GM21786 (cell line): ENCODE measurements around the gene RASA3.
A peak's percentile ranks its signal among the peaks of the same experiment; 100 is the strongest.

ENCODE experiments used
- ATAC-seq: cut with Tn5 transposase; IDR thresholded peaks from one replicate; pipeline ENCODE4 v1.9.1; 2021; ENCODE audit not compliant: unreplicated experiment

The RASA3 gene

DNA sequence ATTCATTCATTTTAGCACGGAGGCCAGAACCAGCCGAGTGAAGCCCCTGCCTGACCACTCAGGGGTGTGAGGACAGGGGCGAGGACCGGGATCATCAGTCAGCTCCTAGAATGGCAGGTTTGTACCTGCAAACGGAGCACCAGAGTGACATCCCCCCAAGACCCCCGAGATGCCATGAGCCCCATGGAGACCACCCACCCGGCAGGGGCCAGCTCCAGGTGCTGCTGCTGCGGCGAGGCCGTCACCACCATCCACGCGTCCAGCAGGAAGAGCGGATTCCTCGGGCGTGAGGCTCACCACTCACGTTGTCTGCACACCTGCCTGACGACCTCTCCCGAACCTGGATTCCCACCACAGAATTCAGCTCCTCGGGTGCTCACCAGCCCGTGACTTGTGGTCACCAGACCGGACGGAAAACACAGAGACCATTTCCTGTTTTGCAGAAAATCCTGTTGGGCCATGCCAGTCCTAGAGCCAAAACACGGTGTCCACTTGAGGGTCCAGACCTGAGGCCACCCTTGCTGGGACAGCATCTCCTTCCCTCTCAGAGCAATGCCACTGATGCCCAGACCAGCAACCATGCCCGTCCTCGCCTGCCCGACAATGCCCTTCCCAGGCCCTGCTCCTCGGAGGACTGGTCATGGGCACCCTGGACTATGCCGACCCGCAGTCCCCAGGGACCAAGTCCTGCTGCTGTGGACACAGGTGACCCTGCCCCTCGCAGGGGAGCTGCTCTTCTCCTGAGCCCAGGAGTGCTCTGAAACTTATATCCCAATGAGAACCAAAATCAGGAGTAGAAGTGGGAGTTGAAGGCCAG lies 74.2 kb downstream of the RASA3 start:
- ATAC-seq, result no peak

DNA sequence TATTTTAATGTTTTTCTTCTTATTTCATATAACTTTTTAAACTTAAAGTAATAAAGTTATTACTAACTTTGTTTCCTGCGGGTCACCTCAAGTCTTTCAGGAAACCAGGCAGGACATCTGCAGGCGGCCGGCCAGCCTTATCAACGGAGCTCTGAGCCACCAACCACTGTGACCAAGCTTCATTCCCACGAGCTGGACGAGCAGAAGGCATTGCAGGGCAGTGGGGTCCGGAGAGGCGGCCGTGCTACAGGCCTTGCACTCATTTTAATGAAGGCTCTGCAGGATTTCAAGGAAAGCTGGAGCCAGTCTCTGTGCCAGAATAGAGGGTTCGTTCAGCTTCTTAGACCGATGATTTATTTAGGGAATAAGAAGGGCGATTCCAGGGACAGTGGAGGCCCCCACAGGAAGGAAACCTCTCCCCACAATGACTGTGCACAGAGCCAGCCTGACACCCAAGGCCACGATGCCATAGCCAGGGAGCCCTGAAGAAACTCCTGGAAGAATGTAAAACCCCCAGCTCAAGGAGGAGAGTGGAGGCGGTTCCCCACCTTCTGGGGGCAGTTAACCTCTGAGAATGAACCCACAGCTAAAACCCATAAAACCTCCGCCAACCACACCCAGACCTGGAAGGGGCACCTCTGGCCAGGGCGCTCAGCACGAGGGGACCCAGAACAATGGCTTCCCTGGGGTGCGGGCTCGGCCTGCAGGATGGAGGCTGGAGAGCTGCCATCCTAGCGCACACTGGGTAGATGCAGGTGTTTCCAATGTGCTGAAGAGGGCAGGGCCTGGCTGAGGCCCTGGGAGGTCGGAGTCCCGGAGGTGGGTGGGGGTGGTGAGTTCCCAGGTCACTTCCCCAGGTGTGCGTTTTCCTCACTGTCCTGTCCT lies 75.0 kb downstream of the RASA3 start:
- no peak for ATAC-seq

DNA sequence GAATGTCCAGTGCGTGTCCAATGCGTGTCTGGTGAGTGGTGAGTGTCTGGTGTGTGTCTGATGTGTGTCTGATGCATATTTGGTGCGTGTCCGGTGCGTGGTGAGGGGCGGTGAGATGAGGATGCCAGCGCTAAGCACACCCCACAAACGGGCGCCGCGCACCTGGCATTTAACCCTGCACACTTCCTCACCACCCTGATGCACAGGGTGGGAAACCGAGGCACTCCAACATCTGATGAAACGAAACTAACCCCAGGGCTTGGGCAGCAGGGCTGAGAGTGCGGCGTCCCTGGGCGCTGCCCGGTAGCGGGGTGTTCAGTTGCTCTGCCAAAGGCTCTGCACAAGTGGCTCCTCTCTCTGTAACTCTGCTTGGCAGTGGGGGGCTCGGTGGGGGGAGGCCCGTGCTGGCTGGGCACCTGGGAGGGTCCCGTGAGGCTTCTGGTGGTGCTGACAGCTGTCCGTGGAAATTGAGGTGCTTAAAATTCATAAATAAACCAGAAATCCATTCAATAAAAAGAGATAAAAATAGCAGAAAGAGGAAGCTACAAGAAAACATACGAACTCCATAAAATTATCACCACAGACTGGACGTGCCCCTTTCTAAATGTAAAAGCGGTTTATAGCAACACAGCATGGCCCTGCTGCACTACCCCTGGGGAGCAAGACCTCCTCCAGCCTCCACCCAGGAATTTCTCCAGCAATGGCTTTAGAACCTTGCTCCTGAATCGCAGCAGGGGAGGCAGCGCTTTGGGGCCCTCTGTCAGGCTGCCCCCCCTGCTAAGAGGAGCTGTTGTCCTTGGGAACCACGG lies 76.0 kb downstream of the RASA3 start:
- ATAC-seq, result no peak

DNA sequence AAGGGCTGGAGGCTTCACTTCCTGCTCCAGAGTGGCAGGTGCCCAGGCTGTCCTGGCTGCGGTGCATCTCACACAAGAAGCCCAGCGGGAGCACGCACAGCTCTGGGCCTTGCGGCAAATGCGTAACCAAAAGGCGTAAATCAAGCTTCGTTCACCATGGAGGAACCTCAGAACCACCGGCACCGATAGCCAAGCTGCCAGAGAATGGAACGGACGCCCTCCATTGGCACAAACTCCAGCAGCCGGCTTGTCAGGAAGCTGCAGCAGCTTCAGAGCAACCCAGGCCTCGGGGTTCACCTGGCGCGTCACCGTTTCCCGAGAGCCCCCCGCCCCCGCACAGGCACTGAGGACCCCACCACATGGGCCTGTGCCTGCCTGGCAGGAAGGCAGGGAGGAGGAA lies 76.7 kb downstream of the RASA3 start:
- ATAC-seq, result no peak

DNA sequence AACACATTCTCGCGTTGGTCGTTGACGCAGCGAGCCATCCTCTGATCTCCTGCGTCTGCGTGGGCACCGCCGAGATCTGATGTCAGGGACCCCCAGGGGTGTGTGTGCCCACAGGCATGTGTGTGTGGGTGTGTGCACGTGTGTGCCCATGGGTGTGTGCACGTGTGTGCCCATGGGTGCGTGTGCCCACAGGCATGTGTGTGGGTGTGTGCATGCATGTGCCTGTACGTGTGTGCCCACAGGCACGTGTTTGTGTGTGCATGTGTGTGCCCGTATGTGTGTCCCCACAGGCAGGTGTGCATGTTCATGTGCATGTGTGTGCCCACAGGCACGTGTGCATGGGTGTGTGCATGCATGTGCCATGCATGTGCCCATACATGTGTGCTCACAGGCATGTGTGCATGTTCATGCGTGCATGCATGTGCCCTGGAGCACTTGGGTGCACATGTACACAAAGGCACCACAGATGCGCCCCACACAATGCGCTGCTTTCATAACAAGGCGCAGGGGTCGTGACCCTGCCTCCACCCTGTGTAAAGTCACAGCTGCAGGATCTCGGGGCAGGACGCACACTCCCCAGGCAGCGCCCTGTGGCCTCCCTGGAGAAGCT lies 77.5 kb downstream of the RASA3 start:
- no peak for ATAC-seq

DNA sequence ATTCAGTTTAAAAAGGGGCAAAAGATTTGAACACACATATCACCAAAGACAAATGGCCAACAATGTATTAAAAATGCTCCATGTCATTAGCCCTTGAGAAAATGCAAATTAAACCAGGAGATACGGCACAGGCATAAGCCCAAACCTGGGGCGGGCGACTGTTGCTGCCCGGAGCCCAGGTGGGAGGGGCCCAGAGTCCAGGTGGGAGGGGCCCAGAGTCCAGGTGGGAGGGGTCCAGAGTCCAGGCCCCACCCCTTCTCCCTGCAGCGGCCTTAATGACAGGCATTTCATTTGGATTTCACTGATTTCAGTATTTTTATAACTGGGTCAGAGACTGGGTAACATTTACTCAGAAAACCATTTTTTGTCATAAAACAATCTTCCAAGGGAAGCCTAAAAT lies 78.2 kb downstream of the RASA3 start:
- no peak for ATAC-seq

DNA sequence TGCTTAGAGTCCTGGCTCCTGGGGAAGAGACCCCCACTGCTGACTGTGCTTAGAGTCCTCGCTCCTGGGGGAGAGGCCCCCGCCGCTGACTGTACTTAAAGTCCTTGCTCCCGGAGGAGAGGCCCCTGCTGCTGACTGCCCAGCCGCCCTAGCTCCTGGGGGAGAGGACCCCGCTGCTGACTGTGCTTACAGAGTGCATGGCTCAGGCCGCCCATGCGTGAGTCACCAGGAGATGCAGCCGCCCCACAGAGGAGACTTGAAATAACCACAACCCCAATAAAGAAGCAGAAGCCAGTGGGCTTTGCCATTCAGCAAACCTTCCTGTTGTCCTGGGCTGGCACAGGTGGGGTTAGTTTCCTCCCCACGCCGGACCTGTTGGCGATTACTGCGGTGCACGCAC lies 79.4 kb downstream of the RASA3 start:
- ATAC-seq, result no peak

DNA sequence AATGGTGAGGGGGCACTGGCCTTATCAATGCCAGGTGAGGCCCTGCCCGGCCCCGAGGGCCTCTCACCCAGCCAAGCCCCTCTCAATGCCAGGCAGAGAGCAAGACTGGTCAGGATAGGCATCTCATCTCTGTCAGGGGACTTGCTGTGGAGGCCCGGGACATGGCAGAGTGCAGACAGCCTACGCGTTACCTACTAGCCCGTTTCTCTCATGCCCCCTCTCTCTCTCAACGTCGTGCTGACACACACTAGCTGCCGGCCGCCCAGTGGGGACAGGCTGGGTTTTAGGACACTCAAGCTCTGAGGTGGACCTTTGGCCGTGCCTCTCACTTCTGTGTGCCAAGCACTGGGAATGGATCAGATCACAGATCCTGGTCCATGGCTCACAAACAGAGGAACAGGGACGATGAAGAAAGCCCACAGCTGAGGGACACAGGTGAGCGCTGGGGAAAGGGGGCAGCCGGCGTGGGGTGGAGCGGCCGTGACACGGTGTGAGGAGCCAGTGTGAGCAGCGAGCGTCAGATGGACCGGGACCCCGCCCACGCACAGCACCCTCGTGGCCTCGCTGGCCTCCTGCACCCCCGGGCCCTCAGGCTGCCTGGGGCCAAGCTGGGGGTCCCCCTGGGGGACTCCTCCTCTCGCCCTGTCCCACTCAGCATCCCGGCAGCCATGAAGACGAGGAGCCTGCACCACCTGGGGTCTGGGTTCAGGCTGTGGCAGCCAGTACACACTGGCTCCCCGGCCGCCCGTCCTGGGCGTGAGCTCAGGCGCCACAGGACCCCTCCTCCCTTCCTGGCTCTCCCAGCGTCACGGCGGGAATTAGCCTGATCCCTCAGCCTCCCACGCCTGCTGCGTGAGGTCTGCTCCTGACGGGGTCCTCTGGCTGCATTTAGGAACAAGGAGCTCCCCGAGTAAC lies 81.6 kb downstream of the RASA3 start:
- no peak for ATAC-seq

DNA sequence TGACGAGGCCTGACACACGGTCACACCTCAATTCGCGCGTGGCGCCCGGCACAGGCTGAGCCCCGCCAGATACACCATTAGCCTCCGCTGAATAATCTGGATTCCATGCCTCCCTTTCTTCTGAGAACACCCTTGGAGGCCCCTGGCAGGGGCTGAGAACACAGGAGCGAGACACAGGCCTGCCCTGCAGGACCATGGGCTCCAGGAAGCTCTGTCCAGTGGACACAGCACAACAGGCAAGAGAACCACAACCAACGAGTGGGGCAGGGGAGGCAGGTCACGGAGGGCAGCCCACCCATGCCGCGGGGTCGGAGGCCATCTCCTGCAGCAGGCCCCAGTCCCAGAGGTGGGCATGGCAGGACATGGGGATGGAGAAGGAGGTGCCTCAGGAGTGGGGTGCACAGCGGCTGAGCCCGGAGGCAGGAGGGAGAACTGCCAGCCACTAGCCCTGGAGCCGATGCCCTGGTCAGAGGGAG lies 82.8 kb downstream of the RASA3 start:
- no peak for ATAC-seq

DNA sequence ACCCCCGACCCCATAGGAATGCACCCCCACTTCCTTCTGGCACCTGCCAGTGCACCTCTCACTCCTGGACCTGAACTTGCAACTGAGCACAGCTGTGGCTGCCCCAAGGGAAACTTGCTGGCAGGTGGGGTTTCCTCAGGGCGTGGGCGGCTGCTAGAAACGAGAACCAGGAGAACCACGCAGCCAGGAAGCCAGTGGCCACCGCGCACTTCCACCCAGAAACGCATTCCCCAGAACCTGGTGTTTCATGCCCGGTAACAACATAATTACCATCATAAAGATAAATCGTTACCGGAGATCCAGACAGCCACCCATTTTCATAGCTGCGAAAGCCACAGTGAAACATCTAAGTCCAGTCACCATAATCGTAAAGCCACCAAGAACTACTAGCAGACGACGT lies 83.4 kb downstream of the RASA3 start:
- ATAC-seq, result peak; percentile 45

DNA sequence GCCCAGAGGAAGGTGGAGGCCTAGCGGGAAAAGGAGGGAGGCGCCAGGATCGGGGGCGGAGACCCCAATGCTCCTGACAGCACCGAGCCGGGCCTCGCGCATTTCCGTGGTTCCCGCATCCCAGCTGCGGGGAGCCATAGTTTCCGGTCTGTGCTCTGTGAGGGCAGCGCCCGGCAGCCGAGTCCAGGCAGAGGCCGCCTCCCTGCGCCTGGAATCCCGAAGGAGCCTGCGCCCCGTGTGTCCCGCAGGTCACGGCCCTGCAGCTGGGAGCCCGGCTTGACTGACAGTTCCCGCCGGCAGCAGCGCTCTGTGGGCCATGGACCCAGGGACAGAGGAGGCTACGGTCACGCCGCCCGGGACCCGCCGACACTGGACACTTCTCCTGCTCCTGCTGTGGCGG lies 84.0 kb downstream of the RASA3 start:
- no peak for ATAC-seq

DNA sequence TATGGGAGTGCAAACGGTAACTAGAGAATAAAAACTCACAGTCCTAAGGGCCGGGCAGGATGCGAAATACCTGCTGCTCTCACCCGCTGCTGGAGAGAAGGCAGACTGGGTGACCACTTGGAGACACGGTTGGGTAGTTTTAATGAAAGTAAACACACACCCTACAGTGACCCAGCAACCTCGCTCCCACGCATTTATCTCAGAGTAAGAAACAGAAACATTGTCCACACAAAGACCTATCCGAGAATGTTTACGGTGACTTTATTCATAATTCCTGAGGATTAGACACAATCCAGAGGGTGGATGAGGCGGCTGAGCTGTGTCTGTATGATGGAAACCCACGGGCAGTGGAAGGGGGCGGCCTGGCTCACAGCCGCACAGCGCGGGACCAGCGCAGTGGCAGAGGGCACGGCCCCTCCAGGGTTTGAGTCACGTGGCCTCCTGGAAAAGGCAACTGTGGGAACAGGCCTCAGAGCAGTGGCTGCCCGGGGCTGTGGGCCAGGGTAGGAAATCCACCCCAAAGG lies 85.0 kb downstream of the RASA3 start:
- ATAC-seq, result peak; percentile 85

DNA sequence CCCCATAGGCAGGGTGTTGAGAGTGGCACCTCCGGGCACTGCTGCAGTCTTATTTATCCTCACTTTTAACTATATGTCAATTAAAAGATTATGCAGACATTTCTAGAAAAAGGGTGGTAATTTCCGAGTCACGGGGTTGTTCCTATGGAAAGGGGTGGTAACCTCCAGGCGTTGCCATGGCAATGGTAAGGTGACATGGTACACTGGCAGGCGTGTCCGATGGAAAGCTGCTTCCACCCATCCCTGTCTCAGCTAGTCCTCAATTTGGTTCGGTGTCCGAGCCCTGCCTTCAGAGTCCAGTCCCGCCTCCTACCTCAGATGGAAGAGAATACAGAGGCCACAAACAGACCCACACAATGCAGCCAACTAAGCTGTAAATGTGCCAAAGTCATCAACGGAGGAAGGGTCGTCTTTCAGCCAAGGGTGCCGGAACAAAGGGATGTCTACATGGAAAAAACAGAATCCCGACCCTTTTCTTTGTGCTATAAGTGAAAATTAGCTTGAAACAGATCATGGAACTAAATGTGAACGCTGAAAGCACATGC lies 85.9 kb downstream of the RASA3 start:
- no peak for ATAC-seq

DNA sequence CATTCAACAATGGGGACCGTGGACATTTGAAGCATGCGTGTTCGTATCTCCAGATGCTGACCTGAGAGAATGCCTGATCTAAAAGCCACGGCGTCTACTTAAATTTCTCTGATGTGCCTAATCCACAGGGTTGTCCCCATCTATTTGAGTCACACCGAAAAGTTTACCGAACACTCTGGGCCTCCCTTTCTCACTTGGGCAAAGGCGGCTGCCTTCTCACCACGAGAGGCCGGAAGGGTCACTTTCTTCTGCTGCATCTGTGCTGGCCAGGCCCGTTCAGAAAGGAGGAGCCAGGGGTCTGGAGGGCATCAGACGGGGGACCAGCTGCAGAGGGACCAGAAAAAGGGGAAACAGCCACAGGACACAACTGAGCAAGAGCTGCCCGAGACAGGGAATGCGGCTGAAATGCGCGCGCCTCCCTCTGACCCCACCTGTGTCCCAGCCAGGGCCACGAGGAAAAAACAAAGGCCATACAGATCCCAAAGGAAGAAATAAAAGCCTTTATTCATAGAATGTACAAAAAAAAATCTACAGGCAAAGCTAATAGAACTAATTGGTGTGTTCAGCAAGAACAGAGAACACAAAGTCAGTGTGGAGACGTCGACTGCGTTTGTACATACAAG lies 87.2 kb downstream of the RASA3 start:
- no peak for ATAC-seq

DNA sequence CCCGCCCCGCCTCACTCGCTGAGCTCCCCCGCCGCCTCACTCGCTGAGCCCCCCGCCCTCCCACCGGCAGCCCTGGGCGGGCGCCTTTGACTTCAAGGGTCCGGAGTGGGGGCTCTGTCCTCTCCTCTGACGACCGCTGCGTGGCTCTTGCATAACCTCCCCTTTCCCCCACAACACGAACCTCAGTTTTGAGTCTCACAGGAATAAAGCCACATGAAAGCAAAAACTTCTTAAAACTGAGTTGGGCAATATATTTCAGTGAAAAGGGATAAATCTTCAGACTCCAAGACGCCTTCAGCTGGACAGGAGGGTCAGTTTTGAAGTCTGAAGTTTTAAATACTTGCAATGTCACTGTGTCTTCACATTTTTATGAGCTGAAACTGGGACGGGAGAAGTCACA lies 87.9 kb downstream of the RASA3 start:
- ATAC-seq, result no peak

DNA sequence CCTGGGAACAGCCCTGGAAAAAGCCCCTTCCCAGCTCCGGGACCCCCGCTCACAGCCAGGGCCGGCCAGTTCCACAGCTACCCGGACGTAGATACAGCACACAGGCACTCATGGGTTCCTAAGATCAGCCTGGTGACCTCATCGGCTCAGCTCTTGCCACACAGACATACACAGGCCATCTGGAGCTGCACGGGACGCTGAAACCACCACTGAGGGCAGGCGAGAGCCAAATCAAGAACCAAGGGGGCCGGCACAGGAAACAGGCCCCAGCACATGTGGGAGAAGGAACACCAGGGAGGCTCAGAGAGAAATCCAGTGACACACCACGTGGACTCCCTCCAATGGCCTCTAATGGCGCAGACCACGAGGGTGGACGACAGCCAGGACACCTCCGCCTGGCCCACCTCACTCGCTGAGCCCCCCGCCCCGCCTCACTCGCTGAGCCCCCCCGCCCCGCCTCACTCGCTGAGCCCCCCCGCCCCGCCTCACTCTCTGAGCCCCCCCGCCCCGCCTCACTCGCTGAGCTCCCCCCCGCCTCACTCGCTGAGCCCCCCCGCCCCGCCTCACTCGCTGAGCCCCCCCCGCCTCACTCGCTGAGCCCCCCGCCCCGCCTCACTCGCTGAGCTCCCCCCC lies 88.9 kb downstream of the RASA3 start:
- ATAC-seq, result no peak

DNA sequence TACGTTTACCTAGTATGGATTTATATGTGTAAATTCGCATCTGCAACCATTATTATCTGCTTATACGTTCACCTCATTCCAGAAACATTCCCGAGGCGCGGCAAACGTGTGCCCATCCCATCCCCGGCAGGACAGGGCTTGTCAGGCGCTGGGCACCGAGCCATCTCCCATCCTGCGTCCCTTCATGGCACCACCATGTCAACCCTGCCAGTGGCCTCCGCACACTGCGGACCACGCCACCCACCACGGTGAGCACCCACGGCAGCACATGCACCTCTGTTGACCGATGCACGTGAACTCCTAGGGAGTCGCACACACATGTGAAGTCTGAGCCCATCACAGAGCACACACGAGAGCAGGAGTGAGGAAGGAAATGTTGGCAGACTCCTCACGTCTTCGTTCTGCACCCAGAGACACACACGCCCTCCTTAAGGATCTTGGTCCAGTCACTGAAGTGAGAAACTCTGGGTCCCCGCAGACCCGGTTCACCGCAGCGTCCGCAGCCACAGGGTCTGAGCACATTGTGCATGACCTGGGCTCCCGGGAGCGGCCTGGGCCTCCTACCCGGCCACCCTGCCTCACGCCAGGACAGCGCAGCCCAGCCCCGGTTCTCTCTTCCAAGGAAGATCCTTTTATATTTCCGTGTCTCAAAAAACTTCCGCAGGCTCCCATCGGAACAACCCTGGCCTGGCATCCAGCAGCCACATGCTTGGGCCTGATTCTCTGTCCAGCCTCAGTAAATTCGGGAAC lies 90.2 kb downstream of the RASA3 start:
- ATAC-seq, result no peak

DNA sequence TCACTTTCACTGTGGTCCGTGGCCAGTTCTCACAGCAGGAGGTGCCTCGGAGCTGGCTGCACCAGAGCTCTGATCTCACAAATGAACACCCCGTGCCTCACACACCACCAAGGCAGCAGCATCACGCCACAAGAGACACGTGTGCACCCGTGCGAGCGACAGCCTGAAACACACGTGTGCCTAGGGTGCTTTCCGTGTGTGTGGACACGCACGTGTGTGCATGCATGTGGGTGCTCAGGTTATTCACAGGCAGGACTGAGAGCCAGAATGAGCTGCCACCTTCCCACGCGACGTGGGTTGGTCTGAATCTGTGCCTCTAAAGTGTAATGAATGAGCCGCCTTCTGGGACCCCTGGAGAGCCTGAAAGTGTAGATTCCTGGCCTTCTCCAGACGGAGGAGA lies 90.9 kb downstream of the RASA3 start:
- no peak for ATAC-seq
